ENCODE data around the gene PRDM2.

The PRDM2 gene

DNA sequence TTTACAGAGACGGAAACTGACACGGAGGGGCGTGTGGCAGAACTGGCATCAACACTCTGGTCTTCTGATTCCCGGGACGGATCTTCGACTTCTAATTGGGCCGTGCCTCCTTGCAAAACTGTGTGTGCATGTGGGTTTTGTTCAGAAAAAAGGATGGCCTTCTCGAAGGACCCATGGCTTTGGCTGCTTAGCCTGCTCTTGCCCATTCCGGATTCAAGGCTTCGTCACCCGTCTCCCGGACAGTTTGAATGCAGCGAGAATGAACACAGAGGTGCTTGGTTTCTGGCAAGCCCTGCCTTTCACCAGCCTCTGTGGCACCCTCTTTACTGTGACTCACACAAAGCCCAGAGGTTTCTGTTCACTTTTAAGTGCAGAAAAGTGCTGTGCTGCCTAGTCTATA lies 120.1 kb downstream of the PRDM2 start:
- no peak for DNase-seq

DNA sequence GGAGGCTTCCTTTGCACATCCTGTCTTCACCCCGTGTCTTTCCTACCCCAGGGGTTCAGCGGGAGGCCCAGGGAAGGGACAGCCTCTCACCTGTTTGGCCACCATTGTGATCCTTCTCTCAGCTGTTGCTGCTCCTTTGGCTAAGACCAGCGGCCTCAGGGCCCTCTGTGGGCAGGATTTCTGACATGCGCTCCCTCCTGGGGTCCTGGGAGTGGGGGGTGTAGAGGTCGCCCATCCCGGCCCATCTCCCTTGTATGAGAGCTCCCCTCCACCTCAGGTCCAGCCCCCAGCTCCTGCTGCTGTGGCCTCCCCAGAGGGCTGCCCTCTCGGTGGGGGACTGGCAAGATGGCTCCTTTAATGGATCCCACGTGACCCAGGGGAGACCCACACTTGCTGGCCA lies 120.5 kb downstream of the PRDM2 start:
- no peak for DNase-seq

DNA sequence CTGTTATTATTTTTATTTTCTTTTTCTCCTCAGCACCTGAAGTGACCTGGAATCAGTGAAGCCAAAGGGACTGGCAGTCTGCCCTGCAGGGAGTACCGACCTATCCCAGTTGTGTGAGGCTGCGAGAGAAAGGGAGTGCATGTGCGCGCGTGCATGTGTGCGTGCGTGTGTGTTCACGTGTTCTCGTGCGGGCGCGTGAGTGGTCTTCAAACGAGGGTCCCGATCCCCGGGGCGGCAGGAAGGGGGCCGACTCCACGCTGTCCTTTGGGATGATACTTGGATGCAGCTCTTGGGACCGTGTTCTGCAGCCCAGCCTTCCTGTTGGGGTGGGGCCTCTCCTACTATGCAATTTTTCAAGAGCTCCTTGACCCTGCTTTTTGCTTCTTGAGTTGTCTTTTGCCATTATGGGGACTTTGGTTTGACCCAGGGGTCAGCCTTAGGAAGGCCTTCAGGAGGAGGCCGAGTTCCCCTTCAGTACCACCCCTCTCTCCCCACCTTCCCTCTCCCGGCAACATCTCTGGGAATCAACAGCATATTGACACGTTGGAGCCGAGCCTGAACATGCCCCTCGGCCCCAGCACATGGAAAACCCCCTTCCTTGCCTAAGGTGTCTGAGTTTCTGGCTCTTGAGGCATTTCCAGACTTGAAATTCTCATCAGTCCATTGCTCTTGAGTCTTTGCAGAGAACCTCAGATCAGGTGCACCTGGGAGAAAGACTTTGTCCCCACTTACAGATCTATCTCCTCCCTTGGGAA lies 123.3 kb downstream of the PRDM2 start:
- DNase-seq = no peak

DNA sequence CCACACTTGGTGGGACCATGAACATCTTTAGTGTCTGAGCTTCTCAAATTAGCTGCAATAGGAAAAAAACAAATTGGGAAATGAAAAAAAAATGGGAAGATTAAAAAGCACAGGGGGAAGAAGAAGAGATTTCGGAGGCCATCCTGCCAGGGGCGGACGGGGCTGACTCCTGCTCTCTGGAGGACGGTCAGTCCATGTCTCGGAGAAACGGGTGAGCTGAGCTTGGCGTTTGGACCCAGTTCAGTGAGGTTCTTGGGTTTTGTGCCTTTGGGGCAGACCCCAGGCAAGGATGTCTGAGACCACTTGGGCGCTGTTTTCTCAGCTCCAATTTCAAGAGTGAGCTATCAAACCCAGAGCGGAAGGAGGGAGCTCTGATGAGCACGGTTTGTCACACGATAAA lies 123.9 kb downstream of the PRDM2 start:
- DNase-seq = no peak

DNA sequence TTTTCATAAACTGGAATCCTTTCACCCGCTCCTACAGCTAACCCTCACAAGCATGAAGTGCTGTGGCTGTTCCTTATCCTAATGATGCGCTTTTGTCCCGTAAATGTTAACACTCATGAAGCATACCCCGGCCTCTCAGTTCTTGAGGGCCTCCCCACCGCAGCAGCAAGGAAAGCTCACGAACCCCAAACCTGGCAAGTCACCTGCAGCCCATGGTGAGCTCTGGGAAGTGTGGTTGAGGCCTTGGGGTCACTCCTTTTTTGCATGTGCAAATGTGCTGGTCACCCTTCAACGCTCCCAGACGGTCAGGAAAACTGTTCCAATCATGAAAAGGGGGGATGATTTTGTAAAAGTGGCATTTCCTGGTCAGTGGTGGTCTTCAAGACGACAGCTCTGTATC lies 124.6 kb downstream of the PRDM2 start:
- no peak for DNase-seq

DNA sequence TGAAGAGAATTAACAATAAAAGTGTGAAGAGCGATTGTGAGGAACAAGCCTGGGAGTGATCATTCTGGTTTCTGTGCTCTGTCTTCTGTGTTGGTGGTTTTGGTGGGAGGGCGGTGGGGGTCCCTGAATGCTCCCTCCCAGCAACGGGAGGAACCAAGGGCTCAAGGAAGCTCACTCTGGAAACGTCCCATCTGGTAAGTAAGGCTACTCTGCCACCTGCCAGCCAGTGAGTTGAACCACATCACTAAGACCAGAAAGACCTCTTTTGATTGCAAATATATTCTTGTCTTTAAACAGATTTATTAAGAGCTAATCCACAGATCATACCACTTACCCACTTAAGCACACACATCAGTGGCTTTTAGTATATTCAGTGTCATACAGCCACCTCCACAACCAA lies 125.0 kb downstream of the PRDM2 start:
- DNase-seq = no peak

DNA sequence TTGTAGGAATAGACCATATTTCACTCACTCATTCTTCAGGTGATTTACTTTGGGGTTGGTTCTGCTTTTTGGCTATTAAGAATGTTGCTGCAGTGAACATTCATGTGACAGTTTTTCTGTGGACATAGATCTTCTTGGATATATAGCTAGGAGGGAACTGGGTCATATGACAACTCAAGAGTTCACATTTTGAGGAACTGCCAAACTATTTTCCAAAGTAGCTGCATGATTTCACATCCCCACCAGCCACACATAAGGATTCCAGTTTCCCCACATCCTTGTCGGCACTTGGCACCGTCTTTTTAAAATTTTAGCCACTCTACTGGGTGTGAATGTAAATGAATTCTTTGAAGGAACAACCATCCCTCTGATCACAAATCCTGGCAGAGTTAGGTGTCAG lies 126.0 kb downstream of the PRDM2 start:
- no peak for DNase-seq

DNA sequence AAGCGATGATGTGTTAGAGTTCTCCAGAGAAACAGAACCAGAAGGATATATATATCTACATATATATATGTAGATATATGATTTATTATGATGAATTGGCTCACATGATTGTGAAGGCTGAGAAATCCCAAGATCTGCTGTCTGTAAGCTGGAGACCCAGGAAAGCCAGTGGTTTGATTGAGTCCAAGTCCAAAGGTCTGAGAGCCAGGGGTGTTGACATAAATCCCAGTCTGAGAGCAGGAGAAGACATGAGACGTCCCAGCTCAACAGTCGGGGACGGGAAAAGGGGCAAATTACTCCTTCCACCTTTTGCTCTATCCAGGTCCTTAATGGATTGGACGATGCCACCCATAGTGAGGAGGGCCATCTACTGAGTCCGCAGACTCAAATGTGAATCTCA lies 126.6 kb downstream of the PRDM2 start:
- no peak for DNase-seq

DNA sequence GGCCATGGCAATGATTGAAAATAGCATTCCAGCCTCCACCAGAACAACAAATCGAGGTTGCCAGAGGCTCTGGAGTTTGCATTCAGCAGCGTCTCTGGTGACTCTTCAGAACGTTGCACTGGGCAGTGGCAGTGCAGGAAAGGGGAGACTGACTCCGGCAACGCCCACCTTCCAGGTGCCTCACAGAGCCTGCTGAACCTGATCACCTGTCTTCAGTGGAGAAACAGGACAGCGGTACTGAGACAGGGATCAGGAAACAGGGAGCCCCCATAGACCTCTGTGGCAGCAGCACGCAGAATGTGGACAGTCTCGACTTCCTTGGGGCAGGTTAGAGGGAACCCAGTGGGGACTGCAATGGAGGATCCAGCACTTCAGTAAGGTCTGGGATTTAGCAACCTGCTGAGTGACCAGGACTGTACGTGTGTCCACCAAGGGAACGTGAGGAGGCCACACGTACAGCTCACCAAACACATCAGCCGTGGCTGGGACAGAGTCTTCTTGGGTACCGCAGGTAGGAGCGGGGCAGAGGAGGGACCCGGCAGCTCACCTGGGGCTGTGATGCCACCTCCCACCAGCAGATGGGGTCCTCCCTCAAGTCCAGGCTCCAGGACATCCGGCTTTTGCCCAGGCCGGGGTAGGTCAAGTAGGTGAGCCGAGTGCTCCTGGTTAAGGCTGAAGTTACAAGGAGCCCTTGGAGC lies 128.6 kb downstream of the PRDM2 start:
- DNase-seq = no peak

DNA sequence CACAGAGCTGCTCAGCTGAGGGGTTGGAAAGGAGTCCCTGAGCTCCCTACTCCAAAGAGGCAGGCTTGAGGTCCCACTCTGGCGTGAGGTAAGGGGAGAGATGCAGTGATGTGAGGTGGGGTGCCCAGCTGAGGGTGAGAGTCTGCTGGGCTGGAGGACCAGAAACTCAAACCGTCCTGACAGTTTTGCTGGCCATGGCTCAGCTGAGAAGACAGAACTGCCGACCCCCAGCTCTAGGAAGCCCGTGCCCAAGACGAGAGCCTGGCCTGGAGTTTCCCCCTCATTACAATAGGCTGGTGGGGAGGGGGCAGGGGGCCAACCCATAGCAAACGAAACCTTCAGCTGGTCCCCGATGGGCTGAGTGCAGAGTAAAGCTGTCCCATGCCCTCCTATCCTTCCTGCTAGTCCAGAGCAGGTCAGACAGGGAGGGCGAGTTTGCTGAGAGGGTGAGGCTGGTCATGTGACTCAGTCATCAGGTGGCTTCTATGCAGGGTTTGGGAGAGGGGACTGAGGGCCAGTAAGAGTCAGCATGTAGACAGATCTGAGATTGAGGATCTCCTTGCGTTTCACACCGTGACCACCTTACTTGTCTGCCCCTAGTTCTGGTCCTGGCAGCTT lies 129.3 kb downstream of the PRDM2 start:
- no peak for DNase-seq

DNA sequence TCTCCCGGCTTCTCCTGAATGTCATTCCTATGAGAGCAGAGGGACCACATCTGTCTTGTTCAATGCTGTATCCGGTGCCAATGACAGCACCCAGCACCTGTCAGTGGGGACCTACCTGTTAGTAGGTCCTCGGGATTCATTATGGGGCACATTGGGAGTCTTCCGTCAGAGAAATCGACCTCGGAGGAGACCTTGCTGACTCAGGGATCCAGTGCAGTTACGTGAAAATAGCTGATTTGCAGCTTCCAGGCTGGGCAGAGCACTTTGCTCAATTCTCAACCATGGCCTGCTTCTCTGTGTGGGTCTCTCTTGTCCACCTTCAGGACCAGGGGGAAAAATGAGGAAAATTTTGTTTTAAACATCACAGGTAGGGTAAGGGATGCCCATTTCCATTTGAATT lies 130.2 kb downstream of the PRDM2 start:
- no peak for DNase-seq

DNA sequence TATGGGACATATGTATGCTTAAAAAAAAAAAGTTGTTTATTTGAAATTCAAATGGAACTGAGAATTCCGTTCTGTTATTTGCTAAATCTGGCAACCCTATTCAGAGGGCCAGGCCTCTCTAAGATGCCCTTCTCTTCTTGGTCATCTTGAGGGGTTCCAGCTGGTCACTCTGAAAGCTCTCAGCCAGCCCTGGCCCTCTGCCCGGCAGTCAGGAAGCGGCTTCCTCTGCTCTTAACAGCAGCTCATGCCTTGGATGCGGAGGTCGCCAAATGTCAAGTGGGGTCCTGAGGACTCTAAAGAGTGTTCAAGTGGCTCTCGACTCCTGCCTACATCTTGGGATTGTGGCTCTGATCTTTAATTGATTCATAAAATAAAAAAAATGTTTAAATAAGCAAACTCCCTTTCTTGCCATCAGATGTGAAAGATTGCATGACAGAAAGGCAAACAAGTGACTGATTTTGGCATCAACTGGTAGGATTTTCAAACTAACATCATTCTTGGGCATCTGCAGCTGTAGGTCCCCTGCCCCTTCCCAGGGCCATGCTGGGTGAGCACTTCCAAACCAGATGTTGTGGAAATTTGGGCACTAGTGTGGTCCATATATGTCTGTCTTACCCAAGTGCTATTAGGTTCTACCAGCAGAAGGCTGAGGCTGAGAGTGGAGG lies 130.8 kb downstream of the PRDM2 start:
- DNase-seq = no peak

DNA sequence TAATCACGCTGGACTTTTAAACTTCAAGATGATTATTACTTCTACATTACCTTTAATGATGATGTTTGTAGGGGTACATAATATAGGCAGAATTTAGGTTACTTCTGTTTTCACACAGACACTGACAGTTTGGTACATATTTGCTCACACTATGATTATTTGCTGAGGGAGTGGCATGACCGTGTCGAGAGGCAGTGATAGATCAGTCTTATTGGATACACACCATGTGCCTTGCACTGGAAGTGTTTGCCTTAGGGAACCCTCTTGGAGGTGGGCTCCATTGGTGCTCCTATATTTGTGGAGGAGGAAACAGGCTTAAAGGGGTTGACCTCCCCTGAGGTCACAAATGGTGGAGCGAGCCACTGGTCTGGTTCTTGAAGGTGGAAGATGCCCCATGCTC lies 132.1 kb downstream of the PRDM2 start:
- no peak for DNase-seq

DNA sequence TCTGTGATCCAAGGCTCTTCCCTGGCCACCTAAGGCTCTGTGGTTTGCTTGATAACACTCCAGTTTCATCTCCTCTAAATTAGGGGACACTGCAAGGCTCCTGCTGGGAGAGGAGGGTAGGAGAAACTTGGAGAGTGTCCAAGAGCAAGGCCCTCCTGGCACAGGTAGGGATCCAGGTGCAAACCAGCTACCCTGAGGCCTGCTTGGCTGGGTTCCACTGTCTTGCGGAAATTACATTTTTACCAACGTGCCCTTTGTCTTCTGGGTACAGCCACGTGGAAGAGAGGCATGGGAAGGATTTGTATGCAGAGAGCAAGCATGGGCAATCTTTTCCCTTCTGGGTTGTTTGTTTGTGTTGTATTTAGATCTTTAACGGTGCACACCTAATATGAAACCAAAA lies 132.5 kb downstream of the PRDM2 start:
- no peak for DNase-seq

DNA sequence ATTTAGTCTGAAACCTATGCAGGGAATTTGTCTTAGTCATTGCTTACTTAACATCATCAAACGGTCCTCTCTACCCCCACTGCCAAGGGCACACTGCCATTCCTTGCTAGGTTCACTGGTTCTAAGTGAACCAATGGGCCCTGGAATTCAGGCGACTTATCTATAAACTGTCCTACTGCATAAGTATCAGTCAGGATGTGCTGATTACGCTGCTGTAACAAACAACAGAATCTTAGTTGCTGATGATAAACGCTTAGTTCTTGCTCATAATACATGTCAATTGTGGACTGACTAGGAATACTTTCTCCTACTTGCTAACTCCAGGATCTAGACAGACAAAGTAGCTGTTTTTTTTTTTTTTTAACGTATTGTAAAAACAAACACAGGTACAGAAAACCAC lies 136.1 kb downstream of the PRDM2 start:
- DNase-seq = no peak

DNA sequence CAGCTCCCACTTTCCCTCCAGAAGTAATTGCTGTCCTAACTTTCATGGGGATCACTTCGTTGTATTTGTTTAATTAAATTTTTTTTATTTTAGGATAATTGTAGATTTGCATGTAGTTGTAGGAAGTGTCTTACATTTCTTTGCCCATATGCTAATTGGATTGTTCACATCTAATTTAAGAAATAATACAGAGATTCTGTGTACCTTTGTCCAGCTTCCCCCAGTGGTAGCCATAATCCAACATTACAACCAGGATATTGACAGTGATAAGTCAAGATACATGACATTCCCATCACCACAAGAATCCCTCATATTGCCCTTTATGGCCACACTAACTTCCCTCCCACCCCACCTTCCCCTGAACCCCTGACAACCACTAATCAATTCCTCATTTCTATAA lies 136.6 kb downstream of the PRDM2 start:
- no peak for DNase-seq

DNA sequence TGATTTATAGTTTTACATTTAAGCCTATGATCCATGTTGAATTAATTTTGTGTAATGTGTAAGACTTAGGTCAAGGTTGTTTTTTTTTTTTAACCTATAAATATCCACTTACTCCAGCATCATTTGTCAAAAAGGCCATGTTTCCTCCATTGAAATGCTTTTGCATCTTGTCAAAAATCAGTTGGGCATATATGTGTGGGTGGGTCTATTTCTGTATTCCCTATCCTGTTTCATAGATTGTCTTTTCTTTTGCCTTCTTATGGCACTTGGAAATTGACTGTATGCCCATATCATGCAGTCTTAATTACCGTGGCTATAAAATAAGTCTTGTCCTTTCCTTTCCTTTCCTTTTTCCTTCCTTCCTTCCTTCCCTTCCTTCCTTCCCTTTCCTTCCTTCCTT lies 138.2 kb downstream of the PRDM2 start:
- no peak for DNase-seq

DNA sequence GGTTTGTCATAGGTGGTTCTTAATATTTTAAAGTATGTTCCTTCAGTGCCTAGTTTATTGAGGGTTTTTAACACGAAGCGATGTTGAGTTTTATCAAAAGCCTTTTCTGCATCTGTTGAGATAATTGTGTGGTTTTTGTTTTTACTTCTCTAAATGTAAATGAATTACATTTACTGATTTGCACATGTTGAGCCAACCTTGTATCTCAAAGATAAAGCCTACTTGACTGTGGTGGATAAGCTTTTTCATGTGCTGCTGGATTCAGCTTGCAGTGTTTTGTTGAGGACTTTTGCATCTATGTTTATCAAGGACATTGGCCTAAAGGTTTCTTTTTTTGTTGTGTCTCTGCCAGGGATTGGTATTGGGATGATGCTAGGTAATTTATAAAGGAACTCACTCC lies 142.5 kb downstream of the PRDM2 start:
- DNase-seq = no peak

DNA sequence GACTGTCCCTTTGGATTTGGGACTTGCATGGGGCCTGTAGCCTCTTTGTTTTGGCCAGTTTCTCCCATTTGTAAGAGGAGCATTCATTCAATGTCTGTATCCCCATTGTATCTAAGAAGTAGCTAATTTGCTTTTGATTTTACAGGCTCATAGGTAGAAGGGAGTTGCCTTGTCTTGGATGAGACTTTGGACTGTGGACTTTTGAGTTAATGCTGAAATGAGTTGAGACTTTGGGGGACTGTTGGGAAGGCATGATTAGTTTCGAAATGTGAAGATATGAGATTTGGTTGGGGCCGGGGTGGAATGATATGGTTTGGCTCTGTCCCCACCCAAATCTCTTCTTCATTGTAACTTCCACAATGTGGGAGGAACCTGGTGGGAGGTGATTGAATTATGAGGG lies 151.7 kb downstream of the PRDM2 start:
- no peak for DNase-seq

DNA sequence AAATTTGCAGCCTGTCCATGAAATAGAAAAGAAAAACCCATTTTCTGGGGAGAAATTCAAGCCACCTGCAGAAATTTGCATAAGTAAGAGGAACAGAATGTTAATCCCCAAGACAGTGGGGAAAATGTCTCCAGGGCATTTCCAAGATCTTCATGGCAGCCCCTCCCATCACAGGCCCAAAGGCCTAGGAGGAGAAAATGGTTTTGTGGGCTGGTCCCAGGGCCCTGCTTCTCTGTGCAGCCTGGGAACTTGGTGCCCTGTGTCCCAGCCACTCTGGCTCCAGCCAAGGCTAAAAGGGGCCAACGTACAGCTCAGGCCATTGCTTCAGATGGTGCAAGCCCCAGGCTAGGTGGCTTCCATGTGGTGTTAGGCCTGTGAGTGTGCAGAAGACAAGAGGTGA lies 155.6 kb downstream of the PRDM2 start:
- DNase-seq = no peak

DNA sequence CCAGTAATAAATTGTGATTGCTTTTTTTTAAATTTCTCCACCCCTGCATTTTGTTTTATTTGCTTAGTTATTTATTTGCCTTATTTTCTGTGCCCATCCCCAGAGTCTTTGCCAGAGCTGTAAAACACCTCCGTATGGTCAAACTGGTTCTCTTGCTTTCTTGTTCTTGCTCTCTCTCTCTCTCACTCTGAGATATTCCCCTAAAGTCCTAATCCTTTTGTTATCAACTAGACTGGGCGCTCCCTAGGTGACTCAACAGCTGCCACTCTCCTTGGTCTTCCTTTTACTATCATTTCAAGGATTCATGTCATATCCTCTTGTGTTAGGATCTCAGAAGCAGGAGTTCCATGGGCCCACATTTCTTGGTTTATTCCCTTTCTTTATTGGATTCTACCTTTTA lies 160.0 kb downstream of the PRDM2 start:
- DNase-seq = no peak

DNA sequence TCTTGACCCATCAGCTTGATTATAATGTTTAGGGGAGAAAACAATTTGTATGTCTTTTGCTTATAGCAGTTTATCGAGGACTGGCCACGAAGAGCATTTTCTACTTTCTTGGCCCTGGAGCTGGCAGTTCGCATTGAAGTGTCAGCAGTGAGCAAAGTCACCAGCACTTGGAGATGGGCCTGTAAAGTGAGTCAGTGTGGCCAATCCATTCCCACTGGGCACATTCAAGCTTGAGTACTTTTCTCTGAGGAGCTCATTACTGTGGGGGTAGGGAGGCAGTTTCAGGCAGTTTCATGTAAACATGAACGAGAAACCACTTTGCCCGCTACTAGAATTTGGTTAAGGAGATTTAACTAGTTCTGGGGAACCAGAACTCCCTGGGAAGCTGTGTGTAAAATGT lies 164.8 kb downstream of the PRDM2 start:
- no peak for DNase-seq

DNA sequence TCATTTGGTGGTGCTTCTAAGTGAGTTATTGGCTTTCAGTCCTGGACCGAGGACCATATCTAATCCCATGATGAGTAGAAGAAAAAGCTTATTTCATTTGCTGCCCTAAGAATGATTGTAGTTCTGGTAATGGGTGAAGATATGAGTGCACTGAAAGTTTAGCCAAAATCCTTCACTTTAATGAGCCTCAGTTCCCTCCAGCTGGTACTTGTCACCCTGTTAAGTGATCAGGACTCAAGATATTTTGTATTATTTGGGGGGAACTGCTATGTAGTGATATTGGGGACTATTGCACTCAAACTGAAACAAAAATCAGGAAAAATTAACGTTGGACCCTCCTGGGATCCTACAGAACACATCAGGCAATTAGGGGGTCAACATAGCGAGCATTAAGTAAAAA lies 165.9 kb downstream of the PRDM2 start:
- no peak for DNase-seq

DNA sequence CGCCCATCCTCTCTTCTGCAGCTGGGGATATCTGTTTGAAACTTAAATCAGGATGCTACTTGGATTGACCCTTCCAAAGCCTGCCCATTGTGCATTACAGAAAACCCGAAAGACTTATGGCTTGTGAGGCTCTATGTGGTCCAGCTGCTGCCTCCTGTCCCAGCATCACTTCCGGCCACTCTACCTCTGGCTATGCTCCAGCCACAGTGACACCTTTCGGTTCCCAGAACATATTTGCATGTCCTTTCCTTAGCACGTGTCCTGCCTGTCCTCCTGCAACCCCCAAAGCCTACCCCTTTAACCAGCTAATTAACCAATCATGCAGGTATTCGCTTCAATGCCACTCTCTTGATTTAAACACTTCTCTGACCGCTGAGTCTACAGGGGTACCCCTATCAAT lies 167.6 kb downstream of the PRDM2 start:
- no peak for DNase-seq
